DMS114 treated with DMSO at 0.1 percent for 48 hours (cell line): ENCODE results near the gene PLAGL2.
"Not testable (repeated sequence)": the region's sequence is repeated elsewhere in the genome, so short reads cannot be mapped to it uniquely, and the experiment has no call there.

Source experiments
- DNase-seq: peaks from one replicate; lab custom pipeline; 2025; ENCODE audit not compliant: unreplicated experiment; lab: John Stamatoyannopoulos, UW

PLAGL2 gene

GRCh38 chr20:32183947-32184635, 23.5 kb downstream of the PLAGL2 start:
- DNase-seq, result no peak

DNA sequence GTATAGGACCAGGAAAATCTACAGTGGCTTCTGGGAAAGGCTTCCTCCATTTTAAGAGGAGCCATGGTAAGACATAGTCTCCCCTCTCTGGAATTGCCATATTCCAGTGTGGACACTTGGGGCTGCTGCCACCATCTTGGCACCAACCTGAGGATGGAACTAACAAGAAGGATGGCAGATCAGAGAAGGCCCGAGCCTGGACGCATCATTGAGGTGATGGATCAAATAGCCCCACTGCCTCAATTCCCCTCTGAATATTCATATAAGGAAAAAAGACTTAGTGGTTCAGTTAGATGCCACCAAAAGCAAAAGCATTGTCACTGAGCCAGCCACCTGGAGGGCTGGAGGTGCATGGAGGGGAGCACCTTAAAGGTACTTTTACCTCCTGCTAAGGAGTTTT, 25.9 kb downstream of the PLAGL2 start:
- DNase-seq, result no peak

GRCh38 chr20:32179934-32180333, 27.6 kb downstream of the PLAGL2 start:
- DNase-seq, result no peak

DNA sequence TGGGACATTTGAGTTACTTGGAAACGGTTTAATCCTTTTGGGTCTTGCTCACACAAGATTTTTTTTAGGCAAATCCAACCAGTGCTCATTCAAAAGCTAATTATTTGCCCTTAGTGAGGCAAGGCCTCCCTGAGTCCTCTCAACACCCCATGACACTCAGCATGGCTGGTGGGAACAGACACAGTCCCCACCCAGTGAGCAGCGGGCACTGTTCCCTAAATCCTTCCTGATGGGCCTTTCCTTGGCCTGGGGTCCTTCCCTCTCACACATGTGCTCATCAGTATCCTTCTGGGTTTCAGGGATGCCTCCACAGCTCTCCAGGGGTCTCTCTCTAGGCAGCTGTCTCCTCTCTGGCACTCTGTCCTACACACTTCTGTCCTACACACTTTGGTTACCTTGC, 28.0 kb downstream of the PLAGL2 start:
- no peak for DNase-seq

DNA sequence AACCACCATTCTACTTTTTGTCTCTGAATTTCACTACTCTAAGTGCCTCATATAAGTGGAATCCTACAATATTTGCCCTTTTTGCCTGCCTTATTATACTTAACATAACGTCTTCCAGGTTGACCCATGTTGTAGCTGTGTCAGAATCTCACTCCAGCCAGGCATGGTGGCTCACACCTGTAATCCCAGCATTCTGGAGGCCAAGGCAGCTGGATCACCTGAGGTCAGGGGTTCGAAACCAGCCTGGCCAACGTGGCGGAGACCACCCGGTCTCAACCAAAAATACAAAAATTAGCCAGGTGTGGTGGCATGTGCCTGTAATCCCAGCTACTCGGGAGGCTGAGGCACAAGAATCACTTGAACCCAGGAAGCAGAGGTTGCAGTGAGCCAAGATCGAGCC, 29.8 kb downstream of the PLAGL2 start:
- not testable (repeated sequence) for DNase-seq

DNA sequence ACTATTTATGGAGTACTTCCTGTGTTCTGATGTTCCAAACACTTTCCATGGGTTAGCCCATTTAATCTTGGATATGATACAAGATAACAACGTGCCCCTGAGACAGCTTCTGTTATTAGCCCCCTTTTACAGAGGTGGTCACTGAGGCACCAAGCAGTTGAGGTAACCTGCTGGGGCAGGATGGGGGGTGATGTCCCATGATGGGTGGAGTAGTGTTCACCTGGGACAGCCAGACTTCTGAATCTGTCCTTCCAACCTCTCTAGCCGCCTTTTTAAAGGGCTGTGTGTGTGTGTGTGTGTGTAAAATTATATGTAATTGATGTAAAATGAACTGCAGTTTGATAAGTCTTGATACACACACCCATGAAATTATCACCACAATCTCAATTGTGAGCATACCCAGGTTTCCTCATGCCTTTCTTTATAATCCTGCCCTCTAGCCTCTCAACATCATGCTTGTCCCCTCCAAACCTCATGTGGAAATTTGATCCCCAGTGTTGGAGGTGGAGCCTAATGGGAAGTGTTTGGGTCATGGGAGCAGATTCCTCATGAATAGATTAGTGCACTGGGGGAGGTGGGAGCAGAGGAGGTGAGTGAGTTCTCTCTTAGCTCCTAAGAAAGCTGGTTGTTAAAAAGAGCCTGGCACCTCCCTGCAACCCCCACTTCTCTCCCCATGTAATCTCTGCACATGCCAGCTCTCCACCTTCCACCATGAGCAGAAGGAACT, 39.2 kb downstream of the PLAGL2 start:
- DNase-seq, result no peak

DNA sequence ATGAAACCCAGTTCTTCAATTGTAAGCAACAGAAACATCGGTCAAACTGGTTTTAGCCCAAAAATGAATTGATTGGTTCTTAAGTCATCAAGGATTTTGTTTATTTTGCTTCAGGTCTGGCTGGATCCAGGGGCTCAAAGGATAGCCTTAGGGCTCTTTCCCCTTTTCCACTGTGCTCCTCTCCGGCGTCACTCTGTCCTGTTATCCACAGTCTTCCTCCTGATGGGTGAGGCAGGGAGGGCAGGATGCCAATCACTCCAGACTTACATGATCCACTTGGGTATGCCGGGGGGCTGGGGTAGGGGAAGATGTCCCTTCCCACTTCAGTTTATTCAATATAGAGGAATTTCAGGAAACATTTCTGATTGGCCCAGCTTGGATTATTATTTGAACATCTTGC, 40.0 kb downstream of the PLAGL2 start:
- no peak for DNase-seq

GRCh38 chr20:32165836-32166545, 41.6 kb downstream of the PLAGL2 start:
- DNase-seq, result no peak

GRCh38 chr20:32164984-32165735, 42.4 kb downstream of the PLAGL2 start:
- DNase-seq, result no peak

GRCh38 chr20:32163951-32164350, 43.6 kb downstream of the PLAGL2 start:
- DNase-seq, result no peak

DNA sequence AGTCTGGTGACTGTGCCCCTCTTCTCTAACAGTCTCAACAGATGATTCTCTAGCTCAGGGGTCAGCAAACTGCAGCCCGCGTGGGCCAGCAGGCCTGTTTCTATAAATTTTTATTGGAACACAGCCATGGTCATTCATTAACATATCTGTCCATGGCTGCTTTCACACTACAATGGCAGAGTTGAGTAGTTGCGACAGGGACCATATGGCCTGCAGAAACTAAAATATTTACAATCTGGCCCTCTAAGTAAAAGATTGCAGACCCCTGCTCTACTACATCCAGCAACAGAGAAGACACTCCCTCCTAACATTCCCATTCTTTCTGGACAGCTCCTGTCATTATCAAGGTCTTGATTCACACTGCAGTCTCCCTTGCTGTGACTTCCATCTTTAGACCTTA, 45.2 kb downstream of the PLAGL2 start:
- DNase-seq, result no peak

- DNase-seq, result no peak
Measured at GRCh38 chr20:32160341-32160740, 47.2 kb downstream of the PLAGL2 start.

DNA sequence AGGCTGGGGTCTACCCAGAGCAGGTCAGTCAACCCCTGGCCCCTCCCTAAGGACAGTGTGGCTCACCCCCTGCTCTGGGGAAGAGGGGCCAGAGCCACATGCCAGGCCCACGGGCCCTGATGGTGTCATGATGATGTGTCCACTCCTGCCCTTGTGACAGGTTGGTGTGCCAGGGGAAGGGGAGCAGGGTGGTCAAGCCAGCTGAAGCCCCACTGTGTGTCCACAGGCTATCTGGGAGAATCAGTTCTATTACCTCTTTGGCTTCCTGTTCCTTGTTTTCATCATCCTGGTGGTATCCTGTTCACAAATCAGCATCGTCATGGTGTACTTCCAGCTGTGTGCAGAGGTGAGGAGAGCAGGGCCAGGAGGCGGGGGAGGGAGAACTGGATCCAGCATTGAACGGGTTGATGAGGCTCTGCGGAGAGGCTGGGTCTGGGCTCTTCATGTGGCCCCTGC, 47.7 kb downstream of the PLAGL2 start:
- no peak for DNase-seq

DNA sequence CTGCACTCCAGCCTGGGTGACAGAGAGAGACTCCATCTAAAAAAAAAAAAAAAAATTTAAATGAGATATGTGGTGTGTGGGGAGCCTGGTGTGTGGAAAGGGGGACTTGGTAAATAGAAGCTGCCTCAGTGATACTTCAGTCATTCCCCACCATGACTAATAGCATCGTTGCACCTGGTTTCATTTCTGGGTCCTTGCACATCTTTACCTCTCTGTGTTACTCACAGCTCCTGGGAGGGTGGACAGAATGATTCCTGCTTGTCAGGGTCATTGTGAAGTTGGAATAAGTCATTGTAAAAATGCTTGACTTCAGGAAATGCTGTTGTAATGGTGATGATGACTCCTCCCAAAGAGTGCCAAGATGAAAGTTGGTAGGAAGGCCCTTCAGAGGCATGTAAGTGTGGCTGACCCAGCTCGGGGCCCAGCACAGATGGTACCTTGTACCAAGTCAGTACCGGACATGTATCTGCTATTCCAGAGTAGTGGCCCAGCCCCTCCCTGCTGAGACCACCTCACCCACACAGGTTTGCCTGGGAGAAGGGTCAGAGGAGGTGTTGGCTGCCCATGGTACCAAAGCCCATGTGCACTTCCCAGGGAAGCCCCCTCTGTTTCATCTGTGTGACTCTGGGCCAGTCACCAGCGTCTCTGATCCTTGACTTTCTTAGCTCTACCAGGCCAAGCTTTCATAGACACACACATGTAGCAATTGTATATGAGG, 48.4 kb downstream of the PLAGL2 start:
- no peak for DNase-seq

GRCh38 chr20:32158351-32158750, 49.2 kb downstream of the PLAGL2 start:
- DNase-seq, result no peak

DNA sequence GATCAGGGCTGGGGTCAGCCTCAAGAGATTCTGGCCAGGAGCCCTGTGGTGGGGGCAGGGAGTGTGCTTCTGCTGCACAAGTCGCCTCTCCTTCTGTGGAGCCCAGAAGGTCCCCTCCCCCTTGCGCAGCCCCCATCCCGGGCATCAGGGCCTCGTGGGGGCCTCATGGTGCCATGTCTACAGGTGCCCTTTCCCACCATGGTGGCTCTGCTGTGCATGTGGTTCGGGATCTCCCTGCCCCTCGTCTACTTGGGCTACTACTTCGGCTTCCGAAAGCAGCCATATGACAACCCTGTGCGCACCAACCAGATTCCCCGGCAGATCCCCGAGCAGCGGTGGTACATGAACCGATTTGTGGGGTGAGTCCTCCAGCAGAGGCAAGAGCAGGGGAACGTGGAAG, 49.9 kb downstream of the PLAGL2 start:
- no peak for DNase-seq

DNA sequence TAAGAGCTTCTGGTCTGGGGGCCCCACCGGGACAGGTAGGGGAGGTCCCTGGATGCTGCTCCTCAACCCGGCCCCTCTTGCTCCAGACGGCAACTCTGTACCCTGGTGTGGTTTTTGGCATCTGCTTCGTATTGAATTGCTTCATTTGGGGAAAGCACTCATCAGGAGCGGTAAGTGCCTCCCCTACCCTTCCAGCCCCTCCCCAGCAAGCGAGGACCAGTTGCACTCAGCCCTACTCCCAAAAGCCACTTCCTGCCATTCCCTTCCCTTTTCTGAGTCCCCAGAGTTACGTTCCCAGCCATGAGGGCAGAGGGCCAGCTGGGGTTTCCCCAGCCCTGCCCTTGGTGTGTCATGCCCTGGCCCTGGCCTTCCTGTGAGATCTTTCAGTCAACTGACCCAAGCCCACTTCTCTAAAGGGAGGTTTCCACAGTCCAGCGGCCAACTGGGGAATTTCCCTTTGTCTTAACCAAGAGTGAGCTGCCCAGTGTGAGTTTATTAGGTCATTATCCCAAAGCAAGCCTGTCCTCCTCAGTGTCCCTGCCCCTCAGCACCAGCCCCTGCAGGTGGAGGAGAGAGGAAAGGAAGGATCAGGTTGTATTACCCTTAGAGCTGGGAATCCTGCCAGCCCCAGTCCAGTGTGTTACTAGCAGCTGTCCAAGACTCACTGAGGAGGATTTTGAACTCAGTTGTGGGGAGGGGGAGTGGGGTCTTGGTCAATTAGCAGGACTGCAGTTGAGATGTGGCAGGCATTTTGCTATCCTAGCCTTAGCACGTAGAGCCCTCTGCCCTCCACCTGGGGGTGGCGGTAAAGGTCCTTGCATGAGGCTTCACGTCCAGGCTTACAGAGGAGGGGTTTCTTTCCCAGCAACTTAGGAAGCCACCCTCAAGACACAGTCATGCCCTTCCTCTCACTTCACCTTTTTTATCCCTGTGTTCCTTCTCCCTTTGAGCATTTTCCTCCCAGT, 52.2 kb downstream of the PLAGL2 start:
- no peak for DNase-seq

DNA sequence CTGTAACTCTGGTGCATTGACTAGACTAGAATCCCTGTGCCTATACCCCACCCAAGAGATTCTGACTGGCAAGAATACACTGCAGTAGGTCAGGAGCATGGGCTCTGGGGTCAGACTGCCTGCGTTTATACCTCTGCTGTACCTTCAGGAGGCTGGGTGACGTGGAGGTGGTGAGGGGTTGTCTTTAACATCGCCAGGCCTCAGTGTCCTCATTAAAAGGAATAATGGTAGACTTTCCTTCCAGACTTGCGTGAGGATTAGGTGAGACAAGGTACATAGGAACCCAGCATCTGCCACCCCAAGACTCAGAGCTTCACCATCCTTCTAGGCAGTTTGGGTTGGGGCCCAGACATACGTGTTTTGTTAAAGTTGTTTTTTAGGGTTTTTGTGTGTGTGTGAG, 53.8 kb downstream of the PLAGL2 start:
- no peak for DNase-seq

DNA sequence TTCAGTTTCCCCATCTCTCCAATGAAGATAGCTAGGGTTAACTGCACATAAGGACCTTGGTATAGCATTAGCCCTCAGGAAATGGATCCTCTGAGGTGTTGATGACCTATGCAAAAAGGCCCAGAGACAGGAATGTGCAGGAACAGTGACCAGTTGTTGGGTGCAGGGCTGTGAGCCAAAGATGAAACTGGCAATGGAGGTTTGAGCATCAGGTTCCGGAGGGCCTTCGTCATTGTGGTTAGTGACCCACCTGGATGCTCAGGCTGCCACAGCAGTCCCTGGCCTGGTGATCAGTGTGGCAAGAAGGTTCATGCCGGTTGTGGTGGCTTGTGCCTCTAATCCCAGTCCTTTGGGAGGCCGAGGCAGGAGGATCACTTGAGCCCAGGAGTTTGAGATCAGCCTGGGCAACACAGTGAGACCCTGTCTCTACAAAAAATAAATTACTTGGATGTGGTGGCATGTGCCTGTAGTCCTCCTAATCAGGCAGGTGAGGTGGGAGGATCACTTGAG, 54.3 kb downstream of the PLAGL2 start:
- DNase-seq, result no peak
